Nephron progenitor cell (in vitro differentiated cells): ENCODE results near the gene NUMB.

Experiments
- DNase-seq: peaks from one replicate; pipeline ENCODE4 v3.0.0; 2021
- H3K27ac Mint-ChIP-seq: 2 replicates; pipeline ENCODE4 v1.8.0; 2021; ENCODE audit warnings: mild to moderate bottlenecking, moderate library complexity, mixed read lengths
- H3K27me3 Mint-ChIP-seq: 2 replicates; pipeline ENCODE4 v1.8.0; 2021; ENCODE audit warnings: mild to moderate bottlenecking, low read depth, mixed read lengths; ENCODE audit not compliant: poor library complexity
- H3K36me3 Mint-ChIP-seq: 2 replicates; pipeline ENCODE4 v1.8.0; 2021; ENCODE audit warnings: low read depth, mixed read lengths
- H3K4me1 Mint-ChIP-seq: 2 replicates; pipeline ENCODE4 v1.8.0; 2021; ENCODE audit warnings: mixed read lengths
- H3K4me3 Mint-ChIP-seq: 2 replicates; pipeline ENCODE4 v1.8.0; 2021; ENCODE audit warnings: mild to moderate bottlenecking, moderate library complexity, mixed read lengths
- H3K9me3 Mint-ChIP-seq: 2 replicates; pipeline ENCODE4 v1.8.0; 2021; ENCODE audit warnings: mild to moderate bottlenecking, moderate library complexity, mixed read lengths
- CTCF ChIP-seq: fragments of 200-600 bp; sonication (generic); IDR thresholded peaks from 2 replicates; pipeline ENCODE4 v1.5.0; 2021; ENCODE audit warnings: antibody characterized with exemption

The NUMB gene

DNA sequence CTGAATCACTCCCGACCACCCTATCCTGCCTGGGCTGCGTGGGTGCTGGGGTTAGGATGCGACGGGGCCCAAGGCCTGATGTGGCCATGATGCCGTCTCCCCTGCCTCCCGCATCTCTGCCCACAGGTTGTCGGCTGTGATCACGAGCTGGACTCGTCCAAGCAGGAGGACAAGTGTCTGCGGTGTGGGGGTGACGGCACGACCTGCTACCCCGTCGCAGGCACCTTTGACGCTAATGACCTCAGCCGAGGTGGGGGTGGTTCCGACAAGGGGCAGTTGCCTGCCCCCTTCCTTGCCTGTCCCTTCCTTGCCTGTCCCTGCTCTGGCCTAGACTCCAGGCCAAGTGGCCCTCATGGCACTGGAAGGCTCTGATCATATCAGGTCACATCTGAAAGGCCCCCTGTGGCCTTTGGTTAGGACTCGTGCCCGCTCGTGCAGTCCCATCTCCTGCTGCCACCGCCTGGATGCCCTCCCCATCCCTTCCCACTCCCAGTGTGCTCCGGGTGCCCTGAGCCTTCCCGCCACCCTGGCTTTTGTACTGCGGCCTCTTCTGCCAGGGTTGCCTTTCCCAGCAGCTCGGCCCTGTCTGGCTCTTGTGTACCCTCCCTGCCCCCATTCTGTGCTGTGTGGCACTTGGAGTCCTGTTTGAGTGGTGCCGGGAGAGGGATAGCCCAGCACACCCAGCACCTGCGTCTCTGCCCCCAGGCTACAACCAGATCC lies 207.4 kb downstream of the NUMB start:
- H3K4me3 Mint-ChIP-seq, result no peak overlapping the region
- no peaks in the 10 kb centered on the region for H3K9me3 Mint-ChIP-seq

DNA sequence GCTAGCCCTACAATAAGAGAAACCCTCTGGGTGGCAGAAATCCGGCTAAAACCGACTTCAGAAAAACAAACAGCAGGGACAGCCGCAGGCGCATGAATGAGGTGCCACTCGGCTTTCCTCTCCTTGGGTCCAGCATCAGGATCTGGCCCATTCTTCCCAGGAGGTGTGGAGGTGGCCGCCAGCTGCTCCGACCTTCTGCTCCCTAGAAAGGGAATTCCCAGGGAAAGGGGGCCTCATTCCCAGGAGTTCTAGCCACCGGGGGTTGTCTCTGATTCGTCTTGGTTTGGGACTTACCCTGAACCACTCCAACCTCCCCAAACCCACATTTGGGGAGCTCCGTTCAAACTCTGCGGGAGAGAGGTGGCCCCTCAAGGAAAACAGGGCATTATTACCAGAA lies 208.0 kb downstream of the NUMB start:
- Mint-ChIP-seq H3K4me3 (no peak overlapping the region), H3K36me3 (no peaks in the 10 kb centered on the region), H3K4me1 (peaks cover 61% of the 10 kb centered on the region), H3K9me3 (no peaks in the 10 kb centered on the region), H3K27me3 (peaks cover 14% of the 10 kb centered on the region), H3K27ac (no peak overlapping the region)
- DNase-seq, result no peak
- TF ChIP-seq CTCF, result no peak

More for the DNA sequence above, 207.4 kb downstream of the NUMB start:
- Mint-ChIP-seq H3K27me3 (peaks cover 14% of the 10 kb centered on the region), H3K4me1 (peaks cover 62% of the 10 kb centered on the region), H3K36me3 (no peaks in the 10 kb centered on the region), H3K27ac (no peak overlapping the region)
- TF ChIP-seq CTCF, result no peak
- DNase-seq, result no peak

DNA sequence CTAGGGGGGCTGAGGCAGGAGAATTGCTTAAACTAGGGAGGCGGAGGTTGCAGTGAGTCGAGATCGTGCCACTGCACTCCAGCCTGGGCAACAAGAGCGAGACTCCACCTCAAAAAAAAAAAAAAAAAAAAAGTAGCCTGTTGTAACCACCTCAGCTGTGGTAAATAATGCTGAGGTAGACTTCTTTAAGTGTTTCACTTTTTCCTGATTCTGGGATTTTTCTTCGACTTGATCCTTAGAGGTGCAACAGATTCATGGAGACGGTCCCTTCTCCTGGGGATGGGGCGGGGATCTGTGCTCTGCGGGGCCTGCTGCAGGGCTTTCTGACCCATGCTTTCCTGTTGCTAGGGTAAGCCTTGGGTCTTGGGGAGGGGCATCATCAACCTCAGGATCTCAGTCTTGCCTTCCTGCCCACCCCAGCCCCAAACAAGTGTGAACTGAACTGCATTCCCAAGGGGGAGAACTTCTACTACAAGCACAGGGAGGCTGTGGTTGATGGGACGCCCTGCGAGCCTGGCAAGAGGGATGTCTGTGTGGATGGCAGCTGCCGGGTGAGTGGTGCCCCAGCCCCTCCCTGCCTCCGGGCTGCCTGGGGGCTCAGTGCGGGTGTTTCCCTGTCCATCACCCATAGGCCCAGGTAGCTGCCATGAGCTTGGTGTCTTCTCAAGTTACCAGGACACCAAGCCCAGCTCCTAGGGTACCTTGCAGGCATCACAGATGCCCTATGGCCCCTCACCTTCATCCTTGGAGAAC lies 208.6 kb downstream of the NUMB start:
- Mint-ChIP-seq H3K27ac (no peak overlapping the region), H3K27me3 (peaks cover 14% of the 10 kb centered on the region), H3K36me3 (no peaks in the 10 kb centered on the region), H3K9me3 (no peaks in the 10 kb centered on the region), H3K4me3 (no peak overlapping the region), H3K4me1 (peaks cover 55% of the 10 kb centered on the region)
- TF ChIP-seq CTCF, result no peak
- DNase-seq, result no peak

- Mint-ChIP-seq H3K27ac (no peak overlapping the region), H3K27me3 (peaks cover 17% of the 10 kb centered on the region), H3K4me3 (no peak overlapping the region), H3K36me3 (no peaks in the 10 kb centered on the region), H3K9me3 (no peaks in the 10 kb centered on the region), H3K4me1 (peaks cover 53% of the 10 kb centered on the region)
- DNase-seq, result no peak
- no peak for TF ChIP-seq CTCF
Measured at GRCh38 chr14:73249108-73249507, 209.2 kb downstream of the NUMB start.

DNA sequence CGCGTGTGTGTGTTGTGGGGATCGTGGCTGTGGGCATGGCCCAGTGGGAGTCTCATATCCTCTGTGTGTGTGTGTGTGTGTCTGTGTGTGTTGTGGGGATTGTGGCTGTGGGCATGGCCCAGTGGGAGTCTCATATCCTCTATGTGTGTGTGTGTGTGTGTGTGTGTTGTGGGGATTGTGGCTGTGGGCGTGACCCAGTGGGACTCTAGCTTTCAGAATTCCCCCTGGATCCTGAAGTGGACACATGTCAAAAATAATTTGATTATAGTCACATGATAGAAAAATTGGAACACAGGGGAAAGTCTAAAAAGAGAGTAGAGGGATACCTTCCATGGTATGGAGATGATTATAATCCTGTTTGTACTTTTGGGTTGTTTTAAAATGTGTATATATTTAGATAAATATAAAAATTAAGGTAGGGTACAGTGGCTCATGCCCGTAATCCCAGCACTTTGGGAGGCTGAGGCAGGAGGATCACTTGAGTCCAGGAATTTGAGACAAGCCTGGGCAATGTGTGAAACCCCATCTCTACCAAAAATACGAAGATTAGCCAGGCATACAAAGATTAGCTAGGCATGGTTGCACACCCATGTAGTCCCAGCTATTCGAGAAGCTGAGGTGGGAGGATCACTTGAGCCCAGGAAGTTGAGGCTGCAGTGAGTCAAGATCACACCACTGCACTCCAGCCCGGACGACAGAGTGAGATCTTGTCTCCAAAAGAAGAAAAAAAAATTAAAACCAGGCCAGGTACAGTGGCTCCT lies 210.1 kb downstream of the NUMB start:
- Mint-ChIP-seq H3K9me3 (peaks cover 3% of the 10 kb centered on the region), H3K4me3 (peak overlapping the region; percentile 16), H3K27me3 (peaks cover 22% of the 10 kb centered on the region)

More for the DNA sequence above, 210.1 kb downstream of the NUMB start:
- Mint-ChIP-seq H3K36me3 (no peaks in the 10 kb centered on the region), H3K27ac (no peak overlapping the region), H3K4me1 (peaks cover 47% of the 10 kb centered on the region)
- no peak for DNase-seq
- no peak for TF ChIP-seq CTCF
